HPDE6-E6E7 (cell line): ENCODE results near the gene GTPBP1.
A peak's percentile ranks its signal among the peaks of the same experiment; 100 is the strongest.

Experiments
- DNase-seq: peaks from one replicate; pipeline ENCODE4 v3.0.0; 2011; ENCODE audit warnings: missing footprints; ENCODE audit errors: extremely low spot score

The GTPBP1 gene

DNA sequence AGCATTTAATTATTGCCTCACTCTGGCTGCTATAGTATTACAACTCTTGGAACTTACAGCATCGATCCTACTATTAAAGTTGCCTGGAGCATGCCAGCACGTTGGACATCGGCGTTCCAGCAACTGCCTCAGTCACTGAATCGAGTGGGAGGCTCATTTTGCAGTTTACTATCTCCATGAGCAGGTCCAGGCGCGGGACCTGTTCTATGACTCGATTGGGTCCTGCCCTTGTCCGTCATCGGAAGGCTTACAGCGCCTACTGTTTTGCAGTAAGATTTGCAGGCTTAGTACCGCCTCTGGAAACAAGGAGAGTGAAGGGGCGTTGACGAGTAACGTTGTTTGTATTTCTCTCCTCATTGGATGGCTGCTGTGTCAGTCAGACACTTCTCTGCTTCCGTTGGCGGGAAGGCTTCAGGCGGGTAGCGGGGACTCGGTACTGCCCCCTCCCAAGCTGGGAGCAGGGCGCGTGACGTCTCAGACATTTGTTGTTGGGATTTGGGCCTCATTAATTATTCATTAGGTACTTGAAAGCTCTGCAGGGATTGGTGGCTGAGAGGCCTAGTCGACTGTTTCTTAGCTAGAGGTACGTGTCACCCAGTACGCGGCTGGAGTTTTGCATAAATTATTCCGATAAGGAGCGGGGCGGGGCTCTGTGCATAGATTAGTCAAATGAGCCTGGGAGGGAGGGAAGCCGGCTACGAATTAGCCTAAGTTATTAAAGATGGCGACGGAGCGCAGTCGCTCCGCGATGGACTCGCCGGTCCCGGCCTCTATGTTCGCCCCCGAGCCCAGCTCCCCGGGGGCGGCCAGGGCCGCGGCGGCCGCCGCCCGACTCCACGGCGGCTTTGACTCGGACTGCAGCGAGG is at the start of gene GTPBP1:
GTPBP1 (plus strand) TSS at position 710 of the 866 bp plus-strand sequence; CDS start at position 722, 12 bp downstream.
- peak; percentile 92 for DNase-seq

DNA sequence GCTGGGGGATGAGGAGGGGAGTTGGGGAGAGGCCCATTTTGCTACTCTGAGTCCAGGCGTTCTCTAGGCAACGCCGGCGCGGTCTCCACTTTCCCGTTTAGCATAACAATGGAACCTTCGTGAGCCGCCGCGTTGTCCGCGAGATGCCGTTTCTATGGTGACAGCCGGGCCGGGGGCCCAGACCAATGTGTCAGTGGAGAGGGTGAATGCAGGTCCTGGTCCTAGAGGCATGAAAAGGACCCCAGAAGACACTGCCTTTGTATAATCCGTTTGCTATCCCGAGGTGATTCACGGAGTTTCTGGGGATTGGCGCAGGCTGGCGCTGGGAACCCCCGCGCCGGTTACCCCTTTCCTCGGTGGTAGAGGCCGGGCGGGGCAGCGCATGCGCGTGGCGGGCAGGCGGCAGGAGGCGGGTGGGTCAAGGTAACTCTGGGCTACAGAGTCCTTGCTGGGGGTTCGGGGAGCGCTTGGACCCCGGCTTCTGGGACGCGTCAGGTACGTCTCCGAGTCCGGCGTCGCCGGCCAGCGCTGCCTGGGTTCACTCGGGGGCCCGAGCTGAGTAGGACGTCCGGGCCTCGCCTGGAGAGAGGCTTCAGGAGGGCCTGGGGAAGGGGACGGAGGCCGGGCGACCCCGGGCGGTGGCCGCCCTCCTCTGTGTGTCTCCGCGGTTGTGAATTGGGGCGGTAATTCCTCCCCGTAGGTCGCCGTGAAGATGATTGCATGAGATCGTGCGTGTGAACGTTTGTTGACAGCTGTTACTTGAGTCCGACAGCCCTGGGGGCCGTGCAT is 49.3 kb upstream of the GTPBP1 start, which contains the start of the genes CBY1 and FAM227A:
CBY1 (plus strand) TSS at position 383 of the 789 bp plus-strand sequence. CDS start 11,417 bp downstream, outside the sequence.
FAM227A (minus strand) TSS at position 137 of the 789 bp plus-strand sequence. CDS start 6,224 bp downstream, outside the sequence.
- peak; percentile 99 for DNase-seq

- DNase-seq = no peak
These were observed 48.5 kb upstream of the GTPBP1 start for GRCh38 chr22:38657045-38657909.

- DNase-seq = no peak
These were observed 30.9 kb upstream of the GTPBP1 start for GRCh38 chr22:38674888-38675287.

DNA sequence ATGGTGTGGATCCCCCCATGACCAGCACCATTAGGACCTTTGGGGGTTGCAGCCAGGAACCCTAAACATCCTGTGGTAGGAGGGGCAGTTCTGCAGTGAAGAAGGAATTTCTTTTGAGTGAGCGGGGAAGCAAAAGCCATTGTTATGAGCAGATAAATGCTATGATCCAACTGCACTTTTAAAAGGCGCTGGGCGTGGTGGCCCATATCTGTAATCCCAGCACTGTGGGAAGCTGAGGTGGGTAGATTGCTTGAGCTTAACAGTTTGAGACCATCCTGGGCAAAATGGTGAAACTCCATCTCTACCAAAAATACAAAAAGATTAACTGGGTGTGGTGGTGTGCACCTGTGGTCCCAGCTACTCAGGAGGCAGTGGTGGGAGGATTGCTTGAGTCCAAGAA is 29.9 kb upstream of the GTPBP1 start:
- no peak for DNase-seq

- DNase-seq = peak; percentile 90
These were observed 24.0 kb upstream of the GTPBP1 start, which contains the start of gene TOMM22 for GRCh38 chr22:38681582-38682335. TSS of gene TOMM22 (plus strand) at chr22:38681957. CDS start at chr22:38681979, 22 bp downstream.

DNA sequence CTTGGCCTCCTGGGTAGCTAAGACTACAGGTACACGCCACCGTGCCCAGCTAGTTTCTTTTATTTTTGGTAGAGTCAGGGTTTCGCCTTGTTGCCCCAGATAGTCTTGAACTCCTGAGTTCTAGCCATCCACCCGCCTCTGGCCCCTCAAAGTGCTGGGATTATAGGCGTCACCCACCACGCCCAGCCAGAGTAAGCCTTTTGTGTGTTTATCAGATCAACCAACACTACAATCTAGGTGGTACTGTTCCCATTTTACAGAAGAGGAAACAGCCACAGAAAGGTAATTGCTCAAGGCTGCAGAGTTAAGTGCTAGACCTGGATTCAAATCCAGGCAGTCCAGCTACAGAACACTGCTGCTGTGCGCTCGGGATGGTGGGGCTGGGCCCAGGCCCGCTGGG is 20.8 kb upstream of the GTPBP1 start:
- DNase-seq = no peak

DNA sequence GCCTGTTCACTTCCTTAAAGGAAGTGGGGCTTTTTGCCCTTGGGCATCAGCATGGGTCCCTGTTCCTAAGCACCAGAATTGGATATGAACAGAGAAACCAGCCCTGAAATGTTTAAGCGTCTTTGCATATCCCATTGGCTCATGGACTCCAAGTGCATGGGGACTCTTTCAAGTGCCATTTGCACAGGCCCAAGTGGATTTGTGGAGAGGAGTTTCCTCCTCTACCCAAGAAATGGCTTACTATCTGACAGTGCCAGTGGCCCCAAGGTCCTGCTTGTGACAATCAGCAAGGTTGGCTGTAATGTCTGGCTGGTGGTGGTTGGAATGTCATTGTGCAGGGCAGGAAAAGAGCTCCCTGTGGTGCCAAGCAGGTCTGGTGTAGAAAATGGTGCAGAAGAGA is 20.0 kb upstream of the GTPBP1 start:
- no peak for DNase-seq

DNA sequence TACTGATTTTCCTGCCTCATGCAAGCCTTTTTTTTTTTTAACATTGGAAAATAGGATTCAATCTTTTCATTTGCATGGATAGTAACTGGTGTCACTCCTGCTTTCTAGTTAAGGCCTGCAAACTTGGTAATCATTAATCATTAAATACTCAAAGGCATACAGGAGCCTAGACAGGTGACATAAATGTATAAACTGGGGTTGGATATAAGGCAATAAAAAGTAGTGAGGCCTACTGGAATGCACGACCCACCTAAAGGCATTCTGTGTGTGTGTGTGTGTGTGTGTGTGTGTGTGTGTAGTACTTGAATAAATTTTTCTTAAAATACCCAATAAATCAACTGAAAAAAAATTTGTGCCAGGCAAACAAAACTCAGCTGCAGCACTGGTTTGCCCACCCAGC is 16.1 kb upstream of the GTPBP1 start:
- DNase-seq = no peak

DNA sequence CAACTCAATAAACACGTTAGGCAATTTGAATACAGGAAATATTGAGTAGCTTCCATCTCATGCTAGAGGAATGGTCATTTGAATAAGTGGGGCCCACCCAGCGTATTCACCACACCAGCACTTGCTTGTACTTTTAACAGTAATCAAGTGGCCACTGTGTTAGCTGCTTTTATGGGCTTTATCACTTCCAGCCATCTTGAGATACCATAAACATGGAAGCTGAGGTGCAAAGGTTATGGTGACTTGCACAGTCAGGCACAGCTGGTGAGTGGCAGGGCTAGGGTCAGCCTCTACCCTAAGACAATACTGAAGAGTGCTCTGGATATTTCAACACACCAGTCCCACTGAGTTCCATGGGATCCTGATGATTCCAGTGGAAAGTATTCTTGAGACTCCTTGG is 11.7 kb upstream of the GTPBP1 start:
- DNase-seq = no peak

- no peak for DNase-seq
These were observed 10.8 kb upstream of the GTPBP1 start for GRCh38 chr22:38694940-38695339.

- DNase-seq = peak; percentile 75
These were observed 8.9 kb upstream of the GTPBP1 start for GRCh38 chr22:38696606-38697424.

DNA sequence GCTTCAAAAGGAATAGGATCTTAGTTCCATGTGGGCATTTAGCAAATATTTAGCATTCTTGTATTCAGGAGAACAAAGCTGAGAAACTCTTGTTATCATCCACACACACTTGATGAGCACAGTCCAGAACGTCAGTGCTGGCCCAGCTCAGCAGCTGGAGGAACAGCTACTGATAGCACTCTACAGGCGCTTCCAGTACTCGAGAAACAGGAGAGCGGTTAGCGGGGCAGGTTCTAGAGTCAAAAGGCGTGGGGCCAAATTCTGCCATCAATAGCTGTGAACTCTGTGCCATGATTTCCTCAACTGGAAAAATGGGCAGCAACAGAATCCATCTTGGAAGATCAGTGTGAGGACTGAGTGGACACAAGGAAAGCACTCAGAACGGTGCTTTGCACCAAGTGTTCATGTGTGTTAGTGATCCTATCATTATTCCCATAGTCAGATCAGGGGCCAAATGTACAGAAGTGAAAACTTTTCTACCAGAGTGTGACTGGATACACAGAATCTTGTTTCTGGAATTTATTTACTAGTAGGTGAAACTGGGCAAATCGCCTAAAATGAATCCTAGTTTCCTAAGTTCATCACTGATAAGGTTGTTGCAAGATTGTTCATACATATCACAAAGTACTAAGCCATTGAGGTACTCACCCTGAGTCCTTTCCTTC is 8.2 kb upstream of the GTPBP1 start:
- no peak for DNase-seq

GRCh38 chr22:38698407-38699094 is 7.2 kb upstream of the GTPBP1 start:
- DNase-seq = no peak

DNA sequence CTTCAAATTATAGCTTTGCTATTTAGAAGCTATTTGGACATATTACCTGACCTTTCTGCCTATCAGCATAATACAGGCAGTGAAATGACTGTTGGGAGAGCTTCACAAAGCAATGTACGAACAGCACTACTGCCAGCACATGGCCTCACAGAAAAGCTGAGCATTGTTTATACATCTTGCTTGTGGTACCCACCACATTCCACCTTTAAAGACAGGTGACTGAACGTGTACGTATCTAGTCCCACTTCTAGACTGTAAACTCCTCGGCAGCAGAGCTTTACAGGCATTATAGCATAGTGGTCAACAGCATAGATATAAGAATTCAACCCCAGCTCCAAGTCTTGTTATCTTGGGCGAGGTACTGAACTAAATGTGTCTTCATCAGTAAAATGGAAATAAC is 6.6 kb upstream of the GTPBP1 start:
- DNase-seq = no peak

- DNase-seq = no peak
These were observed 6.0 kb upstream of the GTPBP1 start for GRCh38 chr22:38699784-38700183.

DNA sequence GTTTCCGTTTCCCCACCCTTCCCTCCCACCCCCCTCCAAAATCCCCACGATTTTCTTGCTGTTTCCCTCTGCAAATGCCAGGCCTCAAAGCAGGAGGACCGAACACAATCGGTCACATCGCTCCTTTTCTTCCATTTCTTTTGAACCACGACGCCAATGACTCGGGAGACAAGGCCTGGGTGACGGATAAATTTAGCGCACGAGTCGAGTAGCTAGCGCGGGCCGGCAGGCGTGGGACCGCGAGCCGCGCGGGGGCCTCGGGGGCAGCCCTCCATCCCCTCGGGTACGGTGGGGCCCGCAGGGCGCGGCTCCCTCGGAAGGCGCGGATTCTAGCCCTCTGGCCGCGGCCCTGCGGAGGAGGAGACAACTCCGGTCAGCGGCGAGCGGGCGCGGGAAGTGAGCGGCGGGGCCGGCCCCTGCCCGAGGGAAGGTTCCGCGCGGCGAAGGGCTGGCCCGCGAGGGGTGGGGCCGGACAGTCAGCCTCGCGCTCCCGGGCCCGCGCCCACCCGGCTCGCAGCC is 5.4 kb upstream of the GTPBP1 start:
- DNase-seq = no peak
